Adipose tissue (tissue), 3 donors: Measurements from ENCODE around the gene ZNF469. TPM values are rescaled to one million over a fixed set of nuclear protein-coding genes. Genes with fewer than 3 reads are reported as not detected.
"Not testable (repeated sequence)": the region's sequence is repeated elsewhere in the genome, so short reads cannot be mapped to it uniquely, and the experiment has no call there.

Experiments used
- H3K27ac ChIP-seq: one replicate; pipeline ENCODE4 v1.5.1; 2013; ENCODE audit warnings: low read depth, low read length
- WGBS, 3 donors: extraction: QIAGEN DNeasy Blood & Tissue Kit; methylation state at CpG; one replicate each; pipeline ENCODE4 v1.1.7; 2013; 5-methylcytosine and 5-hydroxymethylcytosine counted together
- polyA plus RNA-seq, 3 donors: library from polyadenylated mRNA; stranded (reverse); fragments of 200-250 nt; gene quantifications; one replicate each; pipeline ENCODE4 v1.2.3, GENCODE V29; 2013
- donor health status: healthy with polysubstance abuse.
- donor health status: Bipolar disorder and iron deficiency.
- donor health status: healthy.

ZNF469 gene
- polyA plus RNA-seq, 3 donors: 0.06 to 1.5 (median 0.45) TPM

GRCh38 chr16:88355389-88356123 is 27.2 kb upstream of the ZNF469 start:
- H3K27ac ChIP-seq: no peak overlapping the region
- 85 to 93% (median 93%) methylated on average over 28 of the region's 28 CpGs for WGBS, 3 donors

DNA sequence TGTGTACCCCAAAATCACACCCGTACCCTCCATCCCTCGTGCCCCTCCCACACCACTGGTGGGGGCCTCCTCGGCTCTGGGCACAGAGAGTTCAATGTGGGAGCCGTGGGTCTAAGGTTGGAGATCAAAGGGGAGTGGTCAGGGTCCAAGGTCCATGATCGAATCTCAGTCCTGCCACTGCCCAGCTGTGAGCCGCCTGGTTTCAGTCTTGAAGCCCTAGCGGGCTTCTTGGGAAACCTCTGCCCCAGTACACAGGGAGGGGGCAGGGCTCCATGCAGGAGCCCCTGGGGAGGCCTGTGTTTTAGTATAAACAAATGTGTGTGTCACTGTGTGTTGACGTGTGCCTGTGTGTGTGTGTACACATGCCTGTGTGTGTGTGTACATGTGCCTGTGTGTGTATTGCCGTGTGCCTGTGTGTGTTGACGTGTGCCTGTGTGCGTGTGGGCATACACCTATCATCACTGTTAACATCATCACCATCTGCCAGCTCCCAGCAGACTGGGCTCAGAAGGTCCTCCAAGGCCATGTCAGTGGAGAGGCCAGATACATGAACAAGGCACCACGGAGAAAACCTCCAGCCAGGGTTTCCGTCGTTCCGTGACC is 26.5 kb upstream of the ZNF469 start:
- WGBS, 3 donors: 51 to 82% (median 71%) methylated on average over 15 of the region's 15 CpGs
- H3K27ac ChIP-seq: no peak overlapping the region

DNA sequence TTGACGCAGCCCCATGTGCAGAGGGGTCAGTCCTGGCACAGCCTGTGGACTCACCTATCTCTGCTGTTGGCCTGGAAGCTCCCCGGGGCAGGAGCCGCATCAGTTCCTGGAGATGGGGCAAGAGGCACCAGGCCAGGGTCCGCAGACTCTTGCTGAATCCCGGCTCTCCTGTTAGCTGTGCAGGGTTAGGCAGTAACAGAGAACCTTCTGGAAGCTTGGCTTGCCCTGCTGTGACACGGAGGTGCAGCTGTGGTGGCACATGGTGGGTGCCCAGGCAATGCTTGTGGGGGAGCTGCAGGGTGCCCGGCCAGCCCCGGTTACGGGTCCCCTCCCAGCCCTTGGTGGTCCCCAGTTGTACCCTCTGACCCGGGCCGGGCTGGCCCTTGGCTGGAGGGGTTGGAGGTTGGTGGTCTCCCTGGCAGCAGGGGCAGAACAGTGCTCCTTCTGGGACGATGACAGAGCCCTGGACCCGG is 26.0 kb upstream of the ZNF469 start:
- no peak overlapping the region for H3K27ac ChIP-seq
- 81 to 91% (median 86%) methylated on average over 8 to 13 of the region's 13 CpGs for WGBS, 3 donors

- WGBS, 3 donors: 86 to 92% (median 90%) methylated on average over 25 to 26 of the region's 26 CpGs
- no peak overlapping the region for H3K27ac ChIP-seq
Measured at GRCh38 chr16:88357317-88358022, 25.3 kb upstream of the ZNF469 start.

- WGBS, 3 donors: 46 to 69% (median 62%) methylated on average over 16 of the region's 16 CpGs
- no peak overlapping the region for H3K27ac ChIP-seq
Measured at GRCh38 chr16:88358023-88358420, 24.7 kb upstream of the ZNF469 start.

DNA sequence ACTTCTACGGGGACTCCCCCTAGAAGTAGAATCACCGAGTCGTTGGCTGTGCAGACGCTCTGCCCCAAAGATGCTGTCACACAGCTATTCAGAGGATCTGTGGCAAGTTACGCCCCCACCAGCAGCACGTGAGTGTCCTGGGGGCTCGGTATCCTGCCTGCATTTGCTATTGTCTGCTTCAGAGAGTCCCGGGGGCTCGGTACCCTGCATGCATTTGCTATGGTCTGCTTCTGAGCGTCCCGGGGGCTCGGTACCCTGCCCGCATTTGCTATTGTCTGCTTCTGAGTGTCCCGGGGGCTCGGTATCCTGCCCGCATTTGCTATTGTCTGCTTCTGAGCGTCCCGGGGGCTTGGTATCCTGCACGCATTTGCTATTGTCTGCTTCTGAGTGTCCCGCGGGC is 23.8 kb upstream of the ZNF469 start:
- WGBS, 3 donors: 80 to 85% (median 83%) methylated on average over 21 of the region's 21 CpGs
- H3K27ac ChIP-seq: no peak overlapping the region

- 94 to 95% (median 95%) methylated on average over 17 to 20 of the region's 20 CpGs for WGBS, 3 donors
- not testable (repeated sequence) for H3K27ac ChIP-seq
Measured at GRCh38 chr16:88360401-88360800, 22.4 kb upstream of the ZNF469 start.

DNA sequence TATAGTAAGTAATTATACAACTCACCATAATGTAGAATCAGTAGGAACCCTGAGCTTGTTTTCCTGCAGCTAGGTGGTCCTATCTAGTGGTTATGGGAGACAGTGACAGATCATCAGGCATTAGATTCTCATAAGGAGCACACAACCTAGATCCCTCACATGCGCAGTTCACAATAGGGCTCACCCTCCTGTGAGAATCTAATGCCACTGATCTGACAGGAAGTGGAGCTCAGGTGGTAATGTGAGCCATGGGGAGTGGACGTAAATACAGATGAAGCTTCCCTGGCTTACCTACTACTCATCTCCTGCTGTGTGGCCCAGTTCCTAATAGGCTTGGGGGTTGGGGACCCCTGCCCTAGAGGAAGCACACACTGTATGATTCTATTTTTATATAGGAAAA is 21.8 kb upstream of the ZNF469 start:
- H3K27ac ChIP-seq: no peak overlapping the region
- WGBS, 3 donors: 79 to 93% (median 88%) methylated on average over 2 of the region's 2 CpGs

DNA sequence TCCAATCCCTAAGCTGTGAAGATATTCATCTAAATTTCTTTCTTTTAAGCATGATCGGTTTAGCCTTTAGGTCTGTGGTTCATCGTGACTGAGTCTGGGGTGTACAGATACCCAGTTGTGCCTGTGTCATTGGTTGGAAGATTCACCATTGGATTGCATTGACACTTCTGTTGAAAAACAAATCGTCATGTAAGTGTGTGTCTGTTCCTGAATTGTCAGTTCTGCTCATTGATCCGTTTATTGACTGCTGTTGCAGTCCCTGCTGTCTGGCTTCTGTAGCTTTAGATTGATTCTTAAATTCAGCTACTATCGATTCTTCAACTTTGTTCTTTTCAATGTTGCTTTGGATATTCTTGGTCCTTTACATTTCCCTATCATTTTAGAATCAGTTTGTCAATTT is 21.0 kb upstream of the ZNF469 start:
- H3K27ac ChIP-seq: no peak overlapping the region
- 70 to 85% (median 80%) methylated on average over 5 of the region's 5 CpGs for WGBS, 3 donors

DNA sequence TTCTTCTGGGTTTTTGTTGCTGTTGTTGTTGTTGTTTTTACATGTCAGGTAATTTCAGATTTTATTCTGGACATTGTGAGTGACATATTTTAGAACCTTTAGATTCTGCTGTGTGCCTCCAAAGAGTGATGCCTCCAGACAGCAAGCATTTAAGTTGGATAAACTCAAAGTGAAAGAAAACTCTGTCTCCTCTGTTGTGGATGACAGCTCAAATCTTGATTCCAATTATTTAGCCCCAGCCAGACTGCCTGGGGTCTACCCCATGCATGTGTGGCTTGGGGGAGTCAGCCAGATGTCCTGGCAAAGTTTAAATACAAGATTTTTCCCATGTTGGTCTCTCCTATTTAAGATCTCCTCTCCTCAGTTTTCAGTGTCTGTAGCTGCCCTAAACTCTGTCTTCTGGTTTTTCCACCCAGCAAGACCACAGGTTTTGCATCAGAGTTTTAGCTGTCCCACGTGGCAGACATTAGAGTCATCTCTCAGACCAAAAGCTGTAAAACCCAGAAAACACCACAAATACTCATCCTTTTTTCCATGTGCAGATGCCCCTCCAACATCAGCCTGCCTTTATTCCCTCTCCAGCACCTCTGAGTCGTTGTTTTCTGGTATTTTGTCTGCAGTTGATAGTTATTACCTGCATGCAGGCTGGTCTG is 19.4 kb upstream of the ZNF469 start:
- 41 to 62% (median 55%) methylated on average over 2 of the region's 2 CpGs for WGBS, 3 donors

DNA sequence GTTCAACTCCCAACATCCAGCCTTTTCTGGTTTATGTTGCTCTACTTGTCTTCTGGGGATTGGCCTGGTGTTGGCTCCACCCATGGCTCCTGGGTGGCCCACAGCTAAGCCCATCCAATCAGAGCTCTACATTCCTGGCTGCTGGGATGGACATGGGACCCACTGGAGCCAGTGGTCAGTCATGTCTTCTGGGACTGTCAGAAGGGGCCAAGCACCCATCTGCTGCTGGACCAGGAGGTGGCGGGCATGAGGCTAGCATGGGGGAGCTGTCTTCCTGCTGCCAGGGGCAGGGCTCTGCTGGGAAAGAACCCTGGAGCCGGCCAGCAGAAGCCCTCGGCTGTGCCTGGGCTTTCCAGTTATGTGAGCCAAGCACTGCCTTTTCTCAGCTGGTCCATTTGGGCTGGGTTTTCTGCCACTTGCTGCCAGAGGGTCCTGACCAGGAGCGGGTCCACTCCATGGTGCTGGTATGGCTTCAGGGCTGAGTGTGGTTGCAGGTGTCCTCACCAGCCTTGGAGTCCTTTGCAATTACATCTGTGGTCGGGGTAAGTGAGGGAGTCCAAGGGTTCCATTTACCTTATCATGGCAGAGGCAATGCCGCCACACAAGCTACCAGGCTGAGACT is 17.4 kb upstream of the ZNF469 start:
- WGBS, 3 donors: 82 to 86% (median 84%) methylated on average over 6 of the region's 6 CpGs
- H3K27ac ChIP-seq: no peak overlapping the region

More for the DNA sequence above, 19.4 kb upstream of the ZNF469 start:
- H3K27ac ChIP-seq: no peak overlapping the region

DNA sequence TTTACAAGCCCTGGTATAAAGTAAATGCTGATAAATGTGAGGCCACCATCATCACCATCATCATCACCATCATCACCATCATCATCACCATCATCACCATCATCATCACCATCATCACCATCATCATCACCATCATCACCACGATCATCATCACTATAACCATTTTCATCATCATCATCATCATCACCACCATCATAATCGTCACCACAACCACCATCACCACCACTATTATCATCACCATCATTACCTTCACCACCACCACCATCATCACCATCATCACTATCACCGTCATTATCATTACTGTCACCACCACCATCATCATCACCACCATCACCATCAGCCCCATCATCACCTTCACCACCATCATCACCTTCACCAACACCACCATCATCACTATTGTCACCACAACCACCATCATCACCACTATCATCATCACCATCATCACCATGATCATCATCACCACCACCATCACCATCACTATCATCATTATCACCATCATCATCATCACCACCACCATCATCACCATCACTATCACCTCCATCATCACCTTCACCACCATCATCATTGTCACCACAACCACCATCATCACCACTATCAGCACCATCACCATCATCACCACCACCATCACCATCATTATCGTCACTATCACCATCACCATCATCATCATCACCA is 16.6 kb upstream of the ZNF469 start:
- WGBS, 3 donors: 64 to 86% (median 83%) methylated on average over 4 of the region's 4 CpGs
- no peak overlapping the region for H3K27ac ChIP-seq

DNA sequence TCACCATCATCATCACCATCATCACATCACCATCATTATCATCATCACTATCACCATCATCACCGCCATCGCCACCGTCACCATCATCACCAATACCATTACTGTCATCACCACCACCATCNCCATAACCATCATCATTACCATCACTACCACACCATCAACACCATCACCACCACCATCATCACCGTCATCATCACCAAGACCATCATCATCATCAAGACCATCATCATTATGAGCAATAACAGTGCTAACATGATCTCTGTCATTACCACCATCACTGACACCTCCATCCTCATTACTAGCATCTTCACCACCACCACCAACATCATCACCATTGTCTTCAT is 16.1 kb upstream of the ZNF469 start:
- 84 to 99% (median 96%) methylated on average over 4 of the region's 4 CpGs for WGBS, 3 donors
- no peak overlapping the region for H3K27ac ChIP-seq

GRCh38 chr16:88367560-88367959 is 15.2 kb upstream of the ZNF469 start:
- WGBS, 3 donors: 89 to 93% (median 93%) methylated on average over 11 of the region's 11 CpGs
- H3K27ac ChIP-seq: no peak overlapping the region

GRCh38 chr16:88368036-88368435 is 14.7 kb upstream of the ZNF469 start:
- no peak overlapping the region for H3K27ac ChIP-seq
- WGBS, 3 donors: 85 to 94% (median 91%) methylated on average over 13 of the region's 13 CpGs

DNA sequence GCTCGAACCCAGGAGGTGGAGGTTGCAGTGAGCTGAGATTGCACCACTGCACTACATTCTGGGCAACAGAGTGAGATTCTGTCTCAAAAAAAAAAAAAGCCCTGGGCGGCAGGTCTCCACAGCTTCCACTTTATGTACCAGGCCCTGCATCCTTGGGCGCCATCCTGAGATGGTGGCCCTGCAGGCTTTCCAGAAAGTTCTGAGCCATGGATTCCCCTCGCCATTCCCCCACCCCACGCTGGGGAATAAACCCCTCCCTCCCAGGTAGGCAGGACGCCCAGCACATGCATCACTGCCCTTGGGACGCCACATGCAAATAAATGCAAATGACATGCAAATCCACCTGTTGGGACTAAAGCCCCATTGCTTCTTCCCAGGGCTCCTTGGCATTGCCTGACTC is 13.8 kb upstream of the ZNF469 start:
- H3K27ac ChIP-seq: no peak overlapping the region
- 85 to 94% (median 94%) methylated on average over 7 of the region's 7 CpGs for WGBS, 3 donors

- H3K27ac ChIP-seq: no peak overlapping the region
- 80 to 85% (median 84%) methylated on average over 14 of the region's 14 CpGs for WGBS, 3 donors
Measured at GRCh38 chr16:88369447-88370008, 13.2 kb upstream of the ZNF469 start.

GRCh38 chr16:88370365-88370764 is 12.4 kb upstream of the ZNF469 start:
- H3K27ac ChIP-seq: no peak overlapping the region
- 84 to 94% (median 92%) methylated on average over 15 of the region's 15 CpGs for WGBS, 3 donors
